GM19035 (cell line): Measurements from ENCODE around the gene TLK1.
A peak's percentile ranks its signal among the peaks of the same experiment; 100 is the strongest.
"Not testable (repeated sequence)": the region's sequence is repeated elsewhere in the genome, so short reads cannot be mapped to it uniquely, and the experiment has no call there.

Source experiments
- ATAC-seq: cut with Tn5 transposase; IDR thresholded peaks from one replicate; pipeline ENCODE4 v1.9.1; 2021; ENCODE audit not compliant: unreplicated experiment

TLK1 gene

DNA sequence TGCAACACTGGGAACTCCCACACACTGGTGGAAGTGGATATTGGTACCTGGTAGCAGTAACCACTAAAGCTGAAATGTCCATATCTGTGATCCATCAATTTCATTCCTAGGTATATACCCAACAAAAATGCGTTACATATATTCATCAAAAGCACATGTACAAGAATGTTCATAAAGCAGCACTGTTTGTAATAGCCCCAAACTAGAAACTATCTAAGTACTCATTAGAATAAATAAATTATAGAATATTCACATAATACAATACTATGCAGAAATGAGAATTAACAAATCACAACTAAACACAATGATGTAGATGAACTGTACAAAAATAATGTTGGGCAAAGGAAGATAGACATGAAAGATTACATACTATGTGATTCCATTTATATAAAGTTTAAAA, 11.1 kb upstream of the TLK1 start:
- no peak for ATAC-seq

DNA sequence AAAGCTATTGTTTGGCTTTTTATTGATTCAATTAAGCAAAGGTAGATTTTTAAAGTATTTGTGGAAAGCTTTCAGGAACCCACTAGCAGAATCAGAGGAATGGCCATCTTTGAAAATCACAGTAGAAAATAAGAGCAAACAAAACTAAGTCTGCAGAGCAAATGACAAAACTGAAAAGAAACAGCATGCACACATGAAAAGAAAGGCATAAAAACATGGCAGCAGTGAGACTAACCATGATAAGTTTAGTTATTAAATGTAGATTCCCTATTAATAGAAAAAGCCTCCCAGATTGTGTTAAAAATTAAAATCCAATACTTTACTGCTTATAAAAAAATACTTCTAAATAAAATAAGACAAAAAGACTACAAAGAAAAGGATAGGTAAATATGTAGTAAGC, 9.1 kb upstream of the TLK1 start:
- ATAC-seq: no peak

DNA sequence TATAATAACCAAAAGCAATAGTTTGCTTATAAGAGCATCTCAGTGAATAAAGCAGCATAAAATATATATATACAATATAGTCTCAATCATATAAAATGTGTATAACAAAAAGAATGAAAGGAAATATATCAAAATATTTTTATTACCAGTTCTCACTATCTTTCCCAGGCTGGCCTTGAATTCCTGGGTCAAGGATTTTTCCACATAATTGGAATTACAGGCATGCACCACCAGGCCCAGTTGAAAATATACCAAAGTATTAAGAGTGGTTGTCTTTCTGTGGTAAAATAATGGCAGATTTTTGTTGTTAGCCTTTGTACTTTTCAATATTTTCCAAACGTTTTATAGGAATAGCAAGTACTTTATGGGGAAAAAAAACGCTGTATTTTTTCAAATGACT, 8.6 kb upstream of the TLK1 start:
- no peak for ATAC-seq

DNA sequence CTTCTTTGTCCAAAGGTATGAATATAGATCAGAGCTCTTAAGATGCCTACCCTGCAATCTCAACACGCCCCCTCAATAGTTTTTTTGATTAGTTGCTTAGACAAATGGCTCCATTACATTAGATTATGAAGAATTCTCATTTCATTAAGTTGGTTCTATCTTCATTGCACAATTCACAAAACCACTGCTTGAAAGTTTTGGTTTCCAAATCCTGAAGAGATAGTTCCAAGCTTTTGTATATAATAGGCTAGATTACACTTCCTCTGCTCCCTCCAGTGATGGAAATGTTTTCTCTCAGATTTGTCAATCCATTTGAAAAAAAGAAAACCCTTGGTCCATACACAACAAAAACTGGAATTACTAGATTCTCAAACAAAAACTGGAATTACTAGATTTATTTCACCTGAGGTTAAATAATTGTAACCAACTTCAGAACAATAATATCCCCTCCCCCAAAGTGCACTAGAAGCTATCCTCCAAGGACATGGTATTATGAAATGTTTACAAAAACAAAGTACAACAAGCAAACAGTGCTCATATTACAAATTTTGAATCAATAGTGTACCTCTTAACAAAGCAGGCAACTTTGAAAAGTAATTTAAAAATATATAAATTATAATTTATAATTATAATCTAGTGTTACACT, 6.8 kb upstream of the TLK1 start:
- no peak for ATAC-seq

DNA sequence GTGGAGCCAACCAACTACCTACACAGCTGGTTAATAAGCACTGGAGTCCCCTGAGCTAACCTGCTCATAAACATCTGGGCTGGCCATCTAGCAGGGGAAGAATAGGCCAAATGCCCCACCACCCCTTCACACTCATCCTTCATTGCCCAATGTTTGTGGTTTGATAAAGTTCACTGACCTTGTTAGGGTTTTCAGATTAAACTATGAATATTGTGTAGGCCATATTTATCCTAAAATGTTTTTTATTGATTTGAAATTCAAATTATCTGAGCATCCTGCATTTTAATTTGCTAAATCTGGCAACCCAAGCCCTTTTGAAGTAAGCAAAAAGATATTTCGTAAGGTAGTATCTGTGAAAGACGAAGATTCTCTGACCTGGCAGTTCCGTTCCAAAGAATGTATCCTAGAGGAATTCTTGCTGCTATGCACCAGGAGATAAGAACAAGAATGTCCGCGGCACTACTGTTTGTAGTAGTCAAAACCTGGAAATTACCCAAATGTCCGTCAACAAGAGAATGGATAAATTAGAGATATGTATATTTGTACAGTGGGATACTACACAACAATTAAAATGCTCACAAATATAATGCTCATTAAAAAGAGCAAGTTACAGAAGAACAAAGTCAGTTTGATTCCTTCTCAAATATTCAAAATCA, 5.8 kb upstream of the TLK1 start:
- ATAC-seq: no peak

DNA sequence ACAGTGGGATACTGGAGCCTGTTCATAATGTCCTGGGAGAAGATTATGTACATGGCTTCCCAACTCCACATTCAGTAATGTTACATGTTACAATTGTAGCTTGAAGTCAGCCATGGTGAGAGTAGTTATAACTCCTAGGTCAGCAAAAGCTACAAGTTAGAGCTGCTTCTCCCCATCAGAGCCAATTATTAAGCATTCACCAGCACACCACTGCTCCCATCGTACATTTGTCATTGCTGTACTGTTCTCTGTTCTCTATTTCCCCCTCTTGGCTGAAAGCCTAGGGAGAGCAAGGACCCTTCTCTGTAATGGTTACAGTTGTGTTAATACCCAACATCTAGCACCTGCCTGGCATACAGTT, 5.3 kb upstream of the TLK1 start:
- no peak for ATAC-seq

DNA sequence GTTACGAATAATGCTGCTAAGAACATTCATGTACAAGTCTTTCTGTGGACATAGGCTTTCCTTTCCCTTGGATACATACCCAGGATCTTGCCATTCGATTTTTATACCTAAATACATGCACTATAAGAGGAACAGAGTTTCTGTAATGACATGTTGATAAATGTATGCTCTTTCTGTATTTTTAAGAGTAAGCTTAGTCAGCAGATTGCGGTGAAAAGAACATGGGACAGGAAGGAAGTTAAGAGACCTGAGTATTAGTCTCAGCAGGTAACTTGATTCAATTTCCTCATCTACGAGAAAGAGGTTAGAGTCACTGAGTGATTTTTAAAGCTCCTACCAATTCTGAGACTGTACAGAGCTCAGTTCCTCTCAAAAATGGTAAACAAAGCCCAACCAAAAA, 2.6 kb upstream of the TLK1 start:
- no peak for ATAC-seq

DNA sequence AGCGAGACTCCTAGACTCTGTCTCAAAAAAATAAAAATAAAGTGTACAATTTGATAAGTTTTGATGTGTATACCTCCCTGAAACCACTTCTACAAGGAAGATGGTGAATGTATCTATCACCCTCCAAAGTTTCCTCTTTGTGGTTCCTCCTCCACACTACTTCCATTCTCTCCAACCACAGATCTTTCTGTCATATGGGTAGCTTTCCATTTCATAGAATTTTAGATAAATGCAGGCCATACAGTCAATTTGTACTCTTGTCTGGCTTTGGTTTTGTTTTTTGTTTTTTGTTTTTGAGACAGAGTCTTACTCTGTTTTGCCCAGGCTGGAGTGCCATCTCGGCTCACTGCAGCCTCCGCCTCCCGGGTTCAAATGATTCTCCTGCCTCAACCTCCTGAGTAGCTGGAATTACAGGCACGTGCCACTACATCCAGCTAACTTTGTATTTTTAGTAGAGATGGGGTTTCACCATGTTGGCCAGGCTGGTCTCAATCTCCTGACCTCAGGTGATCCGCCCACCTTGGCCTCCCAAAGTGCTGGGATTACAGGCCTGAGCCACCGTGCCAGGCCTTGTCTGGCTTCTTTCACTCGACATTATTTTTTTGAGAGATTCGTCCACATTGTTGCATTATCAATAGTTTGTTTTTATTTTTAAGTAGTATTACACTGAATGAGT, 2.0 kb upstream of the TLK1 start:
- not testable (repeated sequence) for ATAC-seq

DNA sequence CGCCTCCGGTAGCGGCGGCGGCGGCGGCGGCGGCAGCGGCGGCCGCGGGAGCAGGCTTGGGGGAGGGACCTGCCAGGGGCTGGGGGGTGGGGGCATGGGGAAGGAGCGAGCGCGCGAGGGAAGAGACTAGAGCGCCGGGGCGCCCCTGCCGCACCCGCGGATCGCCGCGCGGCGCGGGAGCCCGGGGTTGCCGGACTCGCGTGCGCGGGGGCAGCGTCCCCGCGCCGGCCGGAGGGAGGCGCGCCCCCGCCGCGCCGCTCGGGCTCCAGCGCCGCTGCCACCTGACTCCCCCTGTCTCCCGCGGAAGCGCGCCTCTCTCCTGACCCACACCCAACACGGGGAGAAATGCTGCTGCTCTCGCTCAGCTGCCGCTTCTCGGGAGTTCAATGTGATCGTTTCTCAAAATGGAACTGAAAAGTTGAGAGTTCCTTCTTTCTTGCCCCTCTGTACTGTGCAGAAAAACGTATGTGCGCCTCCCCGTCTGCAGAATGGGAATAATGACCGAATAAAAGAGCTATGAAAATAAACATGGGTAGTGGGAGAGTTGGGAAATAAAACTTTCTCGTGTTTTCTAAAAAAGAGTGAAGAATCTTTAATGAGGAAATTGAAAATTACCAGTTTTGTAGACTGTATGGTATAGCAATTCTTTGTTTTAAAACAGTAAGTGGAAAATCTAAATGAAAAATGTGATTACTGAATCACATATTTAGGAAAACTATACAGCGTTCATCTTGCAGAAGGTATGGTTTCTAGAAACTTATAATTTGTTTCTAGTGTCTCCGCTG, 455 bp upstream of the TLK1 start:
- ATAC-seq: peak; percentile 62

DNA sequence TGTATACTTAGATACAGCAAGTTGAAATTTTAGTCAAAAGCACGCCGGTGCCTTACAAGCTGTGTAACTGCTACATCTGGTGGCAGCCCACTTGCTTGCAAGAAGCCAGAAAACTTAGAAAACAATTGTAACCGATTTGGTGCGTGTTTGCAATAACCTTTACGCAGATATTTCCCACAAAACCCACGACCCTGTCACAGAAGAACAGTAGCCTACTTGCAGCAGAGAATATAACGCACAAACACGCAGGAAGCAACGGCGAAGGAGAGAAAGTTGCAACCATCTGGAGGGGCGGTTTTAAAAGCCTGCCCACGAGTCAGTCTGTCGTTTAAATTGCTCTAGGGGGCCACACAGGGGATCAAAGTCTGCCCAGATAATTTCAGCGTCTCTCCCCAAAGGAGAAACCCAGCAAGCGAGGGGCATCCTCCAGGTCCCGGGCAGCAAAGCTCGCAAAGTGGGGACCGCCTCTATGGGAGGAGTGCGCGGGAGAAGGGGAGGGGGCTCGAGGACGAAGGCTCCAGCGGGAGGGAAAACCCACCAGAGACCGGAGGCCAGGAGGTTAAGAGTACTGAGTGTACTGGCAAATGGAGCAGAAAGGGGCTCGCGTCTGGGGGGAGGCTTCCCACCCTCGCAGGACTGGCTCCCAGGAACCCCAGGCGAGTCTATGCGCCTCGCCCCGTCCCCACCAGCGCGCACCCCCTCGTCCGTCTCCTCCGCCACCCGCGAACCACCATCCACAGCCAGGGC, 1.1 kb downstream of the TLK1 start:
- peak; percentile 2 for ATAC-seq

DNA sequence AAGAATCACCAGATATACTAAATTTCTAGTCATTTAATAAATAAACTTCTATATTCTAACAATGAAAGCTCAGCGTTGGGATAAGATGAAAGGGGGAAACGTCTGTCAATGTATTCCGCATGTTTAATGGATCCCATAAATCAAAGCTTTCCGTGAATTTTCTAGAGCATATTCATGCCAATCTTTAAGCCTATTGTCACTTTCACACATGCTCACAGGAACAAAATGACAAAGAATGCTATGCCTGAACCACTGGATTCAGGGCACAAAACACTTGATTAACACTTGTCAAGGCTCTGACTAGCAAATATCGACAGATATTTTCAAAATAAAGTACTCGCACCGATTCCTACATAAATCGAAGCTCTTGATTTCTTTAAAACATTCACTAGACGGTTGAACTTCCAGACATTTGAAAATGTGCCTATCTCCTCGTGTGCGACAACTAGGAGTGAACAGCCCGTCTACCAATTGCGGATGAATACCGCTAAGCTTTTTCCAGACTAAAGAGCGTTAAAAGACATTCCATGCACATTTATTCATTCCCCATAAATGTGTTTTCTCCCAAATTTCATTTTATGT, 1.8 kb downstream of the TLK1 start:
- no peak for ATAC-seq

DNA sequence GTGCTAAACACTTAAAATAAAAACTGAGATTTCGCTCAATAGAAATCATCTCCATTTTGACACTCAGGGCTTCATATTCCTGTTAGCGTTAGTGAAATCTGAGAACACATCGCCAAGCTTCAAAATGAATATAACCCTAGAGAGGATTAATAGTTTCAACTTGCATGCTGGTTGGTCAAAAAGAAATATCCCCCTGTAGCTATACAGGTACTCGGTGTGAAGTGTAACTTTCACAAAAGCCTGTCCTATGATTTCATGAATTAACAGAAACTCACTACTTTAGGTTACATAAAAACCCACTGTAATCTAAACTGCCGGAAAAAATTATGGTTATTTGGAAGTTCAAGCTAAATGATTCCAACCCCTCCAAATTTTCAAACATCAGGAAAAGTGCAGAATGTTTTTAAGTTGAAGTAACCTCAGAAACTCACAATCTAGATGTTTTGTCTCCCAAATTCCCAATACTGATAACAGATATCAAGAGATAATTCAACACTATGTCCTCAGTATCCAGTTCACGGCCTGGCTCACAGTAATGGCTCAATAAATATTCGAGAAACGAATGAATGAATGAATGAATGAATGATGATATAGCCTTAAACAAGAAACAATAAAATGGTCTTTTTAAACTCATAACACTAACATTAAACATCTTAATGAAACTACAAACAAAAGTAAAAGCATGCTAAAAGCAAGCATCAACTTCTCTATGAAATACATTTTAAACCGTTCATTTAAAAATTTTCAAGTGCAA, 2.5 kb downstream of the TLK1 start:
- no peak for ATAC-seq

DNA sequence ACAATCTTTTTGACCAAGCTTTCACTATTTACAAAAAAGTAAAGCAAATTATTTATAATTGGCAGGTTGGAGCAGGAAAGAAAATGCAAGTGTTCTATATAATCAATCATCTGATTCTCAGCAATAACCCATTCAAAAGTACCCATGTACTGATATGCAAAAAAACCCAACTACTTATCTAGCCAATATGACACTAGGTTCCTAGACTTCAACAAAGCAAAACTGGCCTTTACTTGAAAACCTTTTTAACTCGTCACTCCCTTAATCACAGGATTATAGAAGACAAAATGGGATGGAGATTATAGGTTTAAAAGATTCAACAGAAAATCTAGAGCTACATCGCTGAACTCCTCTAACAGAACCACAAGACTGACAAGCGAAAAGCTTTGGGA, 3.6 kb downstream of the TLK1 start:
- ATAC-seq: no peak

DNA sequence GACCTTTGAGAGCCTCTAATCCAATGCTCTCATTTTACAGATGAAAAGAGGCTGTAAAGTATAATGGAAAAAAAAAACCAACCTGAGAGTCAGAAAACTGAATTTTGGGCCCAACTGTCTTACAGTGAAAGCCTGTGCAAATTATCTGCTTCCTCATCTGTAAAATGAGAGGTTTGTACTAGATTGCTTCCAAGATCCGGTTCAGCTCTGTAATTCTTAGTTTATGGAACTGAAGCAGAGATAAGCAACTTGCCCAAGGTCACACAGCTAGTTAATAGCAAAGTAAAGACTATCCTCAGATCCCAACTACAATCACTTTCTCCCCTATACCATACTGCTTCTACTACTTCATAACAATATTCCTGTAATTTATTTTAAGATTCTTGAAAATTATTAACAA, 6.3 kb downstream of the TLK1 start:
- ATAC-seq: no peak

DNA sequence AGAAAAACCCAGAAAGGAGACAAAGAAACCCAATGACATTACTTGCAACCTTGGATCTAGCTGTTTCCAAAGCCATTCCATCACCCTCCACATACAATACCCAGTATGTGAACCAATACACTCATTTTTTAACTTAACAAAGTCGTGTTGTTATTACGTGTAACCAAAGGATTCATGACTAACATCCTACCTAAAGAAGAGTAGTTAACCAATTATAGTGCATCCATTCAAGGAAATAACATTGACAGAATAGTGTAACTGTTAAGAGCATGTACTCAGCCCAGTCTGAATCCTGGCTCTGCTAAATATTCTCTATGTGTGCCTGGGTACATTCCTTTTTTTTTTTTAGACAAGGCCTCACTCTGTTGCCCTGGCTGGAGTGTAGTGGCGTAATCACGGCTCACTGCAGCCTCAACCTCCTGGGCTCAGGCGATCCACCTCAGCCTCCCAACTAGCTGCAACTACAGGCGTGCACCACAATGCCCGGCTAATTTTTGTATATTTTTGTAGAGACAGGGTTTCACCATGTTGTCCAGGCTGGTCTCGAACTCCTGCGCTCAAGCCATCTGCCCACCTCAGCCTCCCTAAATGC, 9.9 kb downstream of the TLK1 start:
- no peak for ATAC-seq

DNA sequence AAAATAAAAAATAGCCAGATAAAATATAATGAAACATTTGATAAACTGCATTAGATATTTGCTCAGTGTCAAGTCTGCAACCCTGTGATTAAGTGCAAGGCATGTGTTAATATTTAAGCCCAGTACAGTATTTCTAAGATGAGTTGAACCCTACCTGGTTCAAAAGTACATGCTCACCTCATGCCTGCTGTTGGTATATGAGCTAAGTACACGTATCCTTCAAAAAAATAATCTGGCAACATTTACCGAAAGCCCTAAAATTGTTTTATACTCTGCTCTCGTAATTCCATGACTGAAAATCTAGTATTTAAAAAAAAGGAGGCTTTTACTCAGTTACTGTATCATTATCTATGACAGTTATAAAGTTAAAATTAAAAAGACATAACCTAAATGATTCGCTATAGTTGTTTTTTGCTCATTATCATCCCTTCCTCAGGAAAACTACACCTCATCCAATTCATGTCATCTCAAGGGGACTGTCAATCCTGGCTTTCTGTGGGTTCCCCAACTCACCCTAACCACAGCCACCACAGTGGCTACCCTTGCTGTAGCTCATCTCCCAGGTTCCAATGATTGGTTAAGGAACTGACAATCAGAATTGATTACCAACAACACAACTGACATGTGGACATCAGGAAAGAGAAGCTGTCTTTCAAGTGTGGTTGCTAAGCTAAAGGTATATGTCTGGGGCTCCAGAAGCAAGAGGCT, 10.6 kb downstream of the TLK1 start:
- no peak for ATAC-seq

DNA sequence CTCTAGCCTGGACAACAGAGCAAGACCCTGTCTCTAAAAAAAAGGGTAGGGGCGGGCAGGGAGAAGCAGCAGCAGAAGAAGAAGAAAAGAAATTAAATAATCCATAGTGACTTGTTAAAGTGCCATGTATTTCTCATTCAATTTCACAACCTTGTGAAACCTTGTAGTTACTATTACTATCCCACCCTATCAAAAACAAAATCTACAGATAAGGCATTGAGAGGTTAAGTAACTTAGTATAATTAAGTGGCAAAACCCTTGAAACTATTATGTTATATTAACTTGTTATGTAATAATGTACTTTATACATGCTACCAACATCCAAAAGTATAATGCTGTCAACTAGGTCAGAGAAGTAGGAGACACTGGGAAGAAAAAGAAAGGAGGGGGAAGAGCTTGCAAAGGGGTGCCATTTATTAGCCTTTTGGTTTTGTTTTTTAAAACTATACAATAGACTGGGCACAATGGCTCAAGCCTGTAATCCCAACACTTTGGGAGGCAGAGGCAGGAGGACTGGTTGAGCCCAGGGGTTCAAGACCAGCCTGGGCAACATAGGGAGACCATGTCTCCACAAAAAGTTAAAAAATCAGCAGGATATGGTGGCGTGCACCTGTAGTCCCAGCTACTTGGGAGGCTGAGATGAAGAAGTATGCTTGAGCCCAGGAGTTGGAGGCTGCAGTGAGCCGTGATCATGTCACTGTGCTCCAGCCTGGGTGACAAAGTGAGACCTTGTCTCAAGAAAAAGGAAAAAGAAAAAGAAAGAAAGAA, 11.3 kb downstream of the TLK1 start:
- no peak for ATAC-seq

DNA sequence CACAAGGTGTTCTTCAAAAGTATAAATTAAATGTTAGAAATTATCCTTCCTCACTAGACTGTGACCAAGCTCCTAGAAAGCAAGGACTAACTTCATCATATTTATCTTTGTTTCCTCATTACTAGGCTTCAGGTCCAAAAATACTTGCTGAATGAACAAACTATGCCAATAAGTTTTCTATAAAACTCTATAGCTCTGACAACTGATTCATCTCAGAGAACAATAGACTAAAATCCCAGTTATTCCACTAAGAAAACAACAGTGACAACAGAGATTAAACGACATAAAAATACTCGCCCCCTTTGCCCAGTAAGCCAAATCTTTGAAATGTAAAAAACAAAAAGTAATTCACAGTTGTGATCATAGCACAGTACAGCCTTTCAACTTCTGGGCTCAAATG, 13.6 kb downstream of the TLK1 start:
- no peak for ATAC-seq
